ENCODE results near the gene PRKCB. TPM values are rescaled to one million over a fixed set of nuclear protein-coding genes. Genes with fewer than 3 reads are reported as not detected.

Gene PRKCB
- total RNA-seq, 2 experiments from 2014 or later: 57.5 to 83.8 TPM

DNA sequence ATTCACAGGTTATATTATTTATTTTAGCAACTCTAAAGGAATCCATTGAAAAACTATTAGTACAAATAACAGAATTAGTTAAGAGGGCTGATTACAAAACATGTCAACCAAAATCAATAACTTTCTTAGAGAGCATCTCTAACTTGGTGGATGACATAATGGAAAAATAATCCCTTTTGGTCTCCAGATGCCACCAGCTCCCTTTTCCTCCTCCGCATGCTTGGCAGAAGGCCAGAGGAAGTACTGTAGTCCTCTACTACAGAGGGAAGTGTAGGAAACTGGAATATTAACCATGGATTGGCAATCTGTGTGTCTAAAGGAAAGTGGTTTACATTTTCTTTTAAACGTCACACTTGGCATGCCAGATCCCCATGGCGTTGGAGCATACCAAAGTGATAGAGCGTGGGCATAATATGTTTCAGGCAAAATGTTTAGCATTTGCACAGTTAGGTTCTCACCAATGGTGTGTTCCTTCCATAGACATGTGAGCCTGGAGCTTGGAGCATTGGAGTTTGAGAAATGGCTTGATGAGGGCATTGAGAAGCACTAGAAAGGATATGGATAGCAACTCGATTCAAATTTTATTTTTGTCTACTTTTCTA lies 106.3 kb downstream of the PRKCB start:
- CTCF ChIA-PET: no interaction called here
- intact Hi-C loops (cut with DNase I, micrococcal nuclease): no loop called here

DNA sequence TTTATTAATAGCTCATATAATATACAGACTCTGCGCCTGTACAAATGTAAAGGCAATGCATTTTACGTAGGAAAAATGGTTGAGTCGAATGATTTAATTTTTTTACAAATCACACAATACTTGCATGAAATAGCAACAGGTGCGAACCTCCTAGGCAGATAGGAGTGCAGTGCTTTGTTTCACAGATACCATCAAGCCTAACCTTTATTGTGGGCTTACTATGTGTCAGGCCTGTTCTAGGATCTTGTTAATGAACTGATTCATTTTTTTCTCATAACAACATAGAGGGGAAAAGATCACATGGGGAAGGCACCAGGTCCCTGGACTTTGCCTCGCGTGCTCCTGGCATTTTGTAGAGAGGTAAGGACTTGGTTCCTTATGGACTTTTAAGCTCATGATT lies 107.8 kb downstream of the PRKCB start:
- Mint-ChIP-seq H3K27ac (no peak overlapping the region), H3K27me3 (no peaks in the 10 kb centered on the region), H3K4me3 (no peak overlapping the region), H3K9me3 (ENCODE audit: low read depth) (no peaks in the 10 kb centered on the region), H3K36me3 (ENCODE audit: low read depth) (no peaks in the 10 kb centered on the region), H3K4me1 (peaks cover 57% of the 10 kb centered on the region)
- CTCF ChIA-PET: interaction anchor here (0.6 to 1.4 kb wide), 5 partner anchors 8 to 67 kb away, joined by 3 to 4 read pairs (median 3); no protein-coding TSS in a partner anchor
- intact Hi-C loops (cut with DNase I, micrococcal nuclease): no loop called here
- POLR2A ChIA-PET: no interaction called here
- ATAC-seq (peak; percentile 67), DNase-seq (no peak)

More for the DNA sequence above, 106.3 kb downstream of the PRKCB start:
- Mint-ChIP-seq H3K4me3 (no peak overlapping the region), H3K36me3 (ENCODE audit: low read depth) (no peaks in the 10 kb centered on the region), H3K27ac (no peak overlapping the region), H3K27me3 (no peaks in the 10 kb centered on the region), H3K4me1 (peaks cover 43% of the 10 kb centered on the region), H3K9me3 (ENCODE audit: low read depth) (no peaks in the 10 kb centered on the region)
- POLR2A ChIA-PET: no interaction called here
- DNase-seq (no peak), ATAC-seq (no peak)

DNA sequence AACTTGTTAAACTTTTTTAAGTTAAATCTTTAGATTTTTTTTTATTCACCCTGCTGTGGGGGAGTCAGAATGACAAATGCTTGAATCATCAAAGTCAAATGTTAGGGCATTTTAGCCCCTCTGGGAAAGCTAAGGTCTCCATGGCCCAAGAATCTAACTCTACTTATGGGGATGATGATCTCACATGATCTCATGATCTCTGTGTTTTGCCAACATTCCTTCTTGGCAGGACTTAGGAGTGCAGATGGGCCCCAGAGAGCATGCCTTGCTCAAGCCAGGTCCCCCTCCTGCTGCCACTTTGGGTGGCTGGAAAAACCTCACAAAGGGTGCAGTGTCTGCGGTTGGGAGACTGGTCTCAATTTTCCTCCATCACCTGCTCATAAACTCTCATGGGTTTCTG lies 108.6 kb downstream of the PRKCB start:
- peaks cover 65% of the 10 kb centered on the region for H3K4me1 Mint-ChIP-seq
- no peaks in the 10 kb centered on the region for H3K9me3 Mint-ChIP-seq (ENCODE audit: low read depth)
- no peaks in the 10 kb centered on the region for H3K36me3 Mint-ChIP-seq (ENCODE audit: low read depth)
- no peaks in the 10 kb centered on the region for H3K27me3 Mint-ChIP-seq
- no peak overlapping the region for H3K4me3 Mint-ChIP-seq
- DNase-seq (no peak), ATAC-seq (no peak)
- ChIA-PET POLR2A (no interaction called here), CTCF (interaction anchor here (0.8 to 1.4 kb wide), 5 partner anchors 8 to 146 kb away, joined by 3 to 4 read pairs (median 3); no protein-coding TSS in a partner anchor)
- intact Hi-C loops (cut with DNase I, micrococcal nuclease): no loop called here
- peak overlapping the region; percentile 7 for H3K27ac Mint-ChIP-seq

DNA sequence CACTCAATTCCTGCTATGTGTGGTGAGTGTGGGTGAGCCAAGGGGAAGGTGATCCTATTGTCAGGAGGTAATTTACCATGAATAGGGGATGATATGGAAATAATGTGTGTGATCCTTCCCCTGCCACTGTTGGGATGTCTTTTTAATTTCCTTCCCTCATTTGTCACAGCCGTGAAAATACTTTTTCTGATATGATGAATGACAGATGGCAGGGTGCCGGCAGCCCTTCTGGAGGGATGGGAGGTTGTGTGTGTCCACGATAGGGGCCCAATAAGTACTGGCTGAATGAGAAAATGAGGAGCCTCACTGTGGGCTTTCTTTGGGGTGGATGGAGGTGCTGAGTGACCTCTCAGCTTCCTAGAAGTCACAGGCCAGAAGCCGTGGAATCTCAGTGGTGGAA lies 109.5 kb downstream of the PRKCB start:
- ATAC-seq: no peak
- peaks cover 72% of the 10 kb centered on the region for H3K4me1 Mint-ChIP-seq
- POLR2A ChIA-PET: no interaction called here
- H3K27me3 Mint-ChIP-seq: no peaks in the 10 kb centered on the region
- no peak overlapping the region for H3K4me3 Mint-ChIP-seq
- intact Hi-C loops (cut with DNase I, micrococcal nuclease): no loop called here
- H3K27ac Mint-ChIP-seq: peak overlapping the region; percentile 63
- no peaks in the 10 kb centered on the region for H3K9me3 Mint-ChIP-seq (ENCODE audit: low read depth)
- H3K36me3 Mint-ChIP-seq (ENCODE audit: low read depth): no peaks in the 10 kb centered on the region
- DNase-seq: no peak
- CTCF ChIA-PET: interaction anchor here (1.2 kb wide), 1 partner anchor 15 kb away, joined by 3 read pairs; no protein-coding TSS in a partner anchor

DNA sequence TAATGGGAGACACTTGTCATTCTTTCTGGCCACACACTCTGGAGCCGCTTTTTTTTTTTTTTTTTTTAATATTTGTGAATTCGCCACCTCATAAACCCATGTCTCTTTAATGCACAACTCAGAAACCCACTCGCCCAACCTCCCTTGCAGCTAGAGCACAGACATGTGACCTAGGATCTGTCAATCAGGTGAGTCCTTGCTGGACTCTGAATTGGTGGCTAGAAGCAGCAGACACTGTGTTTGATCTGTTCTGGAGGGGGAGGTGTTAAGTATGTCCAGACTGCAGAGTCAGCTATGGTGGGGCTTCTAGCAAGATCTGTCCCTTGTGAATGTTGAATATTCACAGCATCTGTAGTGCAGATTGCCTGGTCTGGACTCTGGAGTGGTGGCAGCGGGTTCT lies 112.1 kb downstream of the PRKCB start:
- H3K9me3 Mint-ChIP-seq (ENCODE audit: low read depth): no peaks in the 10 kb centered on the region
- intact Hi-C loops (cut with DNase I, micrococcal nuclease): no loop called here
- ChIA-PET POLR2A (no interaction called here), CTCF (no interaction called here)
- no peak overlapping the region for H3K4me3 Mint-ChIP-seq
- no peak for ATAC-seq
- H3K27me3 Mint-ChIP-seq: no peaks in the 10 kb centered on the region
- DNase-seq: no peak
- no peak overlapping the region for H3K27ac Mint-ChIP-seq
- peaks cover 94% of the 10 kb centered on the region for H3K4me1 Mint-ChIP-seq
- H3K36me3 Mint-ChIP-seq (ENCODE audit: low read depth): peaks cover 4% of the 10 kb centered on the region

DNA sequence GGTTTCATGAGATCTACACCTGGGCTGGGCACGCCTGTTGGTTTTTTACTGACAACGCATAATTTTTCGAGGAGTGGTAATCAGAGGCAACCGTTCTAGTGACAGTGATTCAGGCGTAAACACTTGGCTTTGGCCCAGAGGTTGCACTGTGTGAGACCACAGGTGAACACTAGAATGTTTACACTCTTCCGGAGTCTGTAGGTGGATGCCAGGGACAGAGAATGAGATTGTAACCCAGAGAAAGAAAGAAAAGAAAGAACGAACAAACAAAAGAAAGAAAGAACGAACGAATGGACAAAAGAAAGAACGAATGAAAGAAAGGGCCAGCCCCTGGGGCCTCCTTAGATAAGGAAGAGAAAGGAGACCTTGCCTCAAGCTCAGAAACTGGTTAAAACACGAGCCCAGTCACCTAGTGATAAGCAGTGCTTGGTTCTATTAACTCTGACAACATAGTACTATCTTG lies 113.2 kb downstream of the PRKCB start:
- H3K36me3 Mint-ChIP-seq (ENCODE audit: low read depth): peaks cover 6% of the 10 kb centered on the region
- ATAC-seq: peak; percentile 40
- H3K27me3 Mint-ChIP-seq: no peaks in the 10 kb centered on the region
- peaks cover 93% of the 10 kb centered on the region for H3K4me1 Mint-ChIP-seq
- peak; percentile 69 for DNase-seq
- no peaks in the 10 kb centered on the region for H3K9me3 Mint-ChIP-seq (ENCODE audit: low read depth)
- POLR2A ChIA-PET: interaction anchor here (1.0 kb wide), 1 partner anchor 51 kb away, joined by 3 read pairs; no protein-coding TSS in a partner anchor
- peak overlapping the region; percentile 3 for H3K4me3 Mint-ChIP-seq
- intact Hi-C loops (cut with DNase I, micrococcal nuclease): no loop called here
- CTCF ChIA-PET: interaction anchor here (0.8 kb wide), 1 partner anchor 41 kb away, joined by 3 read pairs; no protein-coding TSS in a partner anchor
- H3K27ac Mint-ChIP-seq: peak overlapping the region; percentile 87

DNA sequence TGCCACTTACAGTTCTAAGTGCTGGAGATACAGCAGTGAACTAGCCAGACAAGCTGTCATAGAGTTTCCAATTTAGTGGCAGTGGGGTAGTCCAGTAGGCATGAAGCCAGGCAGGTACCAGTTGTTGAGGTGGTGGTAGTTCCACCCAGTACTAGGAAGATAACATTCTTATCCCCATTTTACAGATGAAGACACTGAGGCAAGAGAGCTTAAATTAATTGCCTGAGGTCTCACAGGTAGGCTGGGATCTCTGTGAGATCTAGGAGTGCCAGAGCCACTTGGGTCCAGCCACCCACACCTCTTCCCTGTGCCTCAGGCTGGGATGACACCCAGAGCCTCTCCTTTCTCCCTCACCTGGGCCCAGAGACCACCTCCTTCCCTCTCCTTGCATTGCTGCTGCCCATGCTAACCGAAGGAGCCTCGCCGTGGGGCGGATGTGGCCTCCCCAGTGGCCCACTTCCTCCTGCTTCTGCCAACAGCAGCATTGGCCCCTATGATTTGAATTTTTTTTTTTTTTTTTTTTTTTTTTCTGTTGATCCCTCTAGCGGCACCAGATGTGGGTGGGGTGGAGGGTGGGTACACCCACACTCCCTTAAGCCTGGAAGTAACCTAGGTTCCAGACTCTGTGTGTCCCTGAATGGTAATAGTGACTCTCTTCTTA lies 114.0 kb downstream of the PRKCB start:
- intact Hi-C loops (cut with DNase I, micrococcal nuclease): loop anchor here (2.0 to 5.0 kb wide), 7 partner anchors 27 to 352 kb away; partner anchors contain the start of gene NDUFAB1 (in 1 of the 2)
- DNase-seq (peak; percentile 71), ATAC-seq (no peak)
- peaks cover 92% of the 10 kb centered on the region for H3K4me1 Mint-ChIP-seq
- no peaks in the 10 kb centered on the region for H3K9me3 Mint-ChIP-seq (ENCODE audit: low read depth)
- no peaks in the 10 kb centered on the region for H3K27me3 Mint-ChIP-seq
- ChIA-PET CTCF (interaction anchor here (0.5 to 1.3 kb wide), 3 partner anchors 42 to 241 kb away, joined by 3 to 4 read pairs (median 4); no protein-coding TSS in a partner anchor), POLR2A (interaction anchor here (0.5 to 1.0 kb wide), 2 partner anchors 17 to 50 kb away, joined by 3 read pairs; no protein-coding TSS in a partner anchor)
- H3K36me3 Mint-ChIP-seq (ENCODE audit: low read depth): peaks cover 6% of the 10 kb centered on the region
- peak overlapping the region; percentile 11 for H3K4me3 Mint-ChIP-seq
- H3K27ac Mint-ChIP-seq: peak overlapping the region; percentile 81

DNA sequence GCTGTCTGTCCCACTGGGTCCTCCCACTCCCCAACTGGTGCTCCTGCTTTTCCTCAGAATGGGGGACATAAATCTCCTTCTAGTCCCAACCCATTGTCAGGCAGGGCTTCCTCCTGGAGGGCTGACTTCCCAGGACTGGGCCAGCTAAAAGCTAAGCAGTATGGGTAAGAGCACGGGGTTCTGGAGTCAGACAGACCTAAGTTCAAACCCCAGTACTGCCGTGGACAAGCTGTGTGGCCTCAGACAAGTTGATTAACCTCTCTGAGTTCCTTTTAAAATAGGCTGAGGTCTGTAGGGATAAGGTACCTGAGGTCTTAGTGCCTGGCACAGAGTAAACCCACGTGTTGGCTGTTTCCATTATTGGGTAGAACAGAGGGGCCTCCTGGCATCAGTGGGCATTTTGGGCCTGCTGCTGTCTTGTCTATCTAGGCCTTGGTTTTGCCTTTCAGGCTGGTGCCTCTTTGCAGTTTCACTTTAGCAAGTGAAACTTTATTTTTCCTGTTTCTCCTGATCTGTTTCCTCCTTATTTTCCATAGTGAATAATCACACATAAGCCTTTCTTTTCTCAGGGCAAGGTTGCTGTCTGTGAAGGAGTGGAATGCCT lies 114.6 kb downstream of the PRKCB start:
- H3K4me3 Mint-ChIP-seq: peak overlapping the region; percentile 37
- DNase-seq: no peak
- no peaks in the 10 kb centered on the region for H3K9me3 Mint-ChIP-seq (ENCODE audit: low read depth)
- ChIA-PET POLR2A (interaction anchor here (0.5 kb wide), 1 partner anchor 16 kb away, joined by 3 read pairs; no protein-coding TSS in a partner anchor), CTCF (interaction anchor here (0.5 to 1.3 kb wide), 2 partner anchors 117 to 242 kb away, joined by 4 read pairs; no protein-coding TSS in a partner anchor)
- peak overlapping the region; percentile 81 for H3K27ac Mint-ChIP-seq
- H3K36me3 Mint-ChIP-seq (ENCODE audit: low read depth): peaks cover 6% of the 10 kb centered on the region
- ATAC-seq: no peak
- no peaks in the 10 kb centered on the region for H3K27me3 Mint-ChIP-seq
- intact Hi-C loops (cut with DNase I, micrococcal nuclease): loop anchor here (2.0 to 5.0 kb wide), 7 partner anchors 28 to 353 kb away; partner anchors contain the start of gene NDUFAB1 (in 1 of the 2)
- H3K4me1 Mint-ChIP-seq: peaks cover 88% of the 10 kb centered on the region

DNA sequence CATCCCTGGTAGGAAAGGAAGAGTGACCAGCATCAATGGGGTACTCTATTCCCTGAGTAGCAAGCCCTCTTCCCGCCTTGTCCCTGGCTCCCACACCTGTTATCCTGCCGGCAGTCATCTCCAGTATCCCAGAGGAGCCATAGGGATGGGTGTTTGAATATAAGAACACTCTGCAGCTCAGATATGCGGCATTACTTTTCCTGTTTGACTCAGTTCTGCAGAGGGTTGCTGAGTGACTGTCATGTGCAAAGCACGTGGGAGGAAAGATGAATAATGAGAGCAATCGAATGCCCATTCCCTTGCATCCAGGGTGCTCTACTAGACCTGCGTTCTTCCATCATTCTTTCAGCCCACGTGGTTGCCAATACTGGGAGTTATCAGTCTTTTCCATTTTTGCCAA lies 115.1 kb downstream of the PRKCB start:
- peaks cover 6% of the 10 kb centered on the region for H3K36me3 Mint-ChIP-seq (ENCODE audit: low read depth)
- peak; percentile 47 for DNase-seq
- H3K4me1 Mint-ChIP-seq: peaks cover 87% of the 10 kb centered on the region
- intact Hi-C loops (cut with DNase I, micrococcal nuclease): loop anchor here (1.0 to 5.0 kb wide), 8 partner anchors 8 to 354 kb away; partner anchors contain the start of gene NDUFAB1 (in 1 of the 2)
- POLR2A ChIA-PET: no interaction called here
- CTCF ChIA-PET: interaction anchor here (1.3 kb wide), 1 partner anchor 118 kb away, joined by 4 read pairs; no protein-coding TSS in a partner anchor
- peak; percentile 51 for ATAC-seq
- H3K4me3 Mint-ChIP-seq: peak overlapping the region; percentile 37
- peak overlapping the region; percentile 81 for H3K27ac Mint-ChIP-seq
- no peaks in the 10 kb centered on the region for H3K9me3 Mint-ChIP-seq (ENCODE audit: low read depth)
- no peaks in the 10 kb centered on the region for H3K27me3 Mint-ChIP-seq

DNA sequence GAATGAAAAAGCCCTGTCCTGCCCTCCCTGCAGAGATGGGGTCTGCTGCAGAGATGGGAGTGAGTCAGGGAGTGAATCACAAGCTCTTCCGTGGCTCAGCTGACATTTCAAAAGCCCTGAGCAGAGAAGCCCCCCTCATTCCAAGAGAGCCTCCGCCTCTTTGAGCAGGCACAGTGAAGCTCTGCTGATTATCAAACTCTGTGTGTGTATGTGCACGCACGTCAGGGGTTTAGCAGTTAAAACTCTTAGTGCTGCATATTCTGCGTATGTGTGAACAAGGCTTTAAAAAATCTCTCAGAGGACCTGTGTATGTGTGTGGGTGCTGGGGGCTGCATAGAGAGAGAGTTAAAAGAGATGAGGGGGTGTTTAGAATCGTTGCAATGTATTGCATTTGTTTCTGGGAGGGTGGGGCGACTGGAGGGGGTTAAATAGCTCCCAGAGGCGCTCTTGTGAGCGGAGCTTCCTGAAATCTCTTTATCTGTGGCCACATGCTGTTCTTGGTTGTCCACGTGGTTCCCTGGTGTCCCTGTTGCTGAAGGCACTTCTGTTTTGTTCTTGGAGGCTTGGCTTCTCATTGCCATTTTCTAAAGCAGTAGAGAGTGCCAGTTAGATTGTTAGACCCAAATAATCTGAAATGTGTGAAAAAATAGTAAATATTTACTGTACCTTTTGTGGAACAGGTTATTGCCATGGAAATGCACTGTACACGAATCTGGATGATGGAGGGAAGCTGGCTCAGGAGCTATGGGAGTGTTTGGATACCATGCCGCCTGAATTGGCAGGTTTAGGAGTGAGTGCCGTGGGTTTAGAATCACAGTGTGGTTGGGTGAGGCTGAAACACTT lies 116.6 kb downstream of the PRKCB start:
- Mint-ChIP-seq H3K4me3 (peak overlapping the region; percentile 13), H3K27ac (peak overlapping the region; percentile 84), H3K4me1 (peaks cover 82% of the 10 kb centered on the region), H3K36me3 (ENCODE audit: low read depth) (peaks cover 6% of the 10 kb centered on the region), H3K9me3 (ENCODE audit: low read depth) (no peaks in the 10 kb centered on the region), H3K27me3 (no peaks in the 10 kb centered on the region)
- intact Hi-C loops (cut with DNase I, micrococcal nuclease): loop anchor here (2.0 to 5.0 kb wide), 6 partner anchors 35 to 355 kb away; partner anchors contain the start of gene NDUFAB1 (in 1 of the 2)
- ChIA-PET POLR2A (interaction anchor here (0.5 kb wide), 1 partner anchor 122 kb away, joined by 3 read pairs; no protein-coding TSS in a partner anchor), CTCF (interaction anchor here (1.4 to 1.6 kb wide), 2 partner anchors 9 to 20 kb away, joined by 4 to 6 read pairs; no protein-coding TSS in a partner anchor)
- peak; percentile 67 for DNase-seq
- ATAC-seq: peak; percentile 75
